K562 (cell line): ENCODE measurements around the gene LGALS14. TPM values are rescaled to one million over a fixed set of nuclear protein-coding genes. Genes with fewer than 3 reads are reported as not detected.

Experiments
- ATAC-seq: fragments of 200-7000 bp; cut with Tn5 transposase; 3 replicates; pipeline ENCODE4 v1.9.1; 2020; ENCODE audit warnings: moderate library complexity
- BruUV-seq: library from RNA; stranded (reverse); fragments of 400-500 nt; replicated peaks from 2 replicates; lab custom pipeline; 2021; lab: Mats Ljungman, UMichigan
- CTCF ChIA-PET: fragments of 300-600 bp; formaldehyde crosslinking; extraction: SDS; loops from one replicate; lab custom pipeline; 2021; ENCODE audit warnings: low intra/inter-chr PET ratio; lab: Yijun Ruan, JAX
- POLR2A ChIA-PET: fragments of 300-600, 350-650 bp; sonication (Branson Sonifier 250); formaldehyde crosslinking; extraction: SDS; loops from one replicate; lab custom pipeline; 2021; ENCODE audit warnings: antibody characterized with exemption, inconsistent platforms; lab: Yijun Ruan, JAX
- DNase-seq, 4 experiments: peaks; one replicate each; pipeline versions ENCODE4 v3.0.0 to v3.0.0-alpha.2; 2011 to 2018; ENCODE audit warnings: low spot score in 3 of 4, mixed read lengths in 3 of 4; ENCODE audit errors: extremely low read depth in 1 of 4
- FAIRE-seq: peaks from 2 replicates; lab custom pipeline; 2011; peaks lifted over from hg19 to GRCh38; lab: Jason Lieb, UNC
- H2AFZ ChIP-seq: 2 replicates; pipeline ENCODE4 v1.6.0; 2011; ENCODE audit warnings: low read depth, low read length, control low read depth, inconsistent platforms
- H3K27ac ChIP-seq: fragments of 200-600 bp; 3 replicates; pipeline ENCODE4 v1.8.0; 2011; ENCODE audit warnings: low read depth, mild to moderate bottlenecking, control low read depth, inconsistent platforms, low read length, moderate library complexity, mixed read lengths; ENCODE audit errors: extremely low read depth
- H3K27me3 ChIP-seq, 2 experiments: fragments of 300-600 bp in 1 of 2; 2 replicates in 1 of 2; 3 replicates in 1 of 2; pipeline versions ENCODE4 v1.6.0 to v1.8.0; 2011; ENCODE audit warnings: inconsistent platforms in 2 of 2, low read length in 2 of 2, mild to moderate bottlenecking in 1 of 2, mixed read lengths in 1 of 2, moderate library complexity in 1 of 2; ENCODE audit not compliant: control insufficient read depth in 2 of 2, insufficient read depth in 2 of 2
- H3K36me3 ChIP-seq: fragments of 300-600 bp; 3 replicates; pipeline ENCODE4 v1.8.0; 2011; ENCODE audit warnings: mild to moderate bottlenecking, low read length, inconsistent platforms; ENCODE audit not compliant: control insufficient read depth, insufficient read depth
- H3K4me1 ChIP-seq, 2 experiments: fragments of 200-600 bp in 1 of 2; replicated peaks in 1 of 2; 2 replicates in 1 of 2; 3 replicates in 1 of 2; pipeline versions ENCODE4 v1.5.1 to v1.8.0; 2011; ENCODE audit warnings: inconsistent platforms in 2 of 2, low read length in 2 of 2, mild to moderate bottlenecking in 1 of 2, mixed read lengths in 1 of 2, moderate library complexity in 1 of 2; ENCODE audit not compliant: control insufficient read depth in 2 of 2, insufficient read depth in 2 of 2
- H3K4me2 ChIP-seq: 2 replicates; pipeline ENCODE4 v1.6.1; 2011; ENCODE audit warnings: low read length, control low read depth, inconsistent platforms, mixed read lengths; ENCODE audit not compliant: insufficient read depth
- H3K4me3 ChIP-seq: fragments of 200-600 bp; sonication (generic), shearing (Covaris generic); 2 replicates; pipeline ENCODE4 v1.5.1; 2016; ENCODE audit warnings: control low read depth, inconsistent platforms
- H3K79me2 ChIP-seq: fragments of 200-600 bp; 3 replicates; pipeline ENCODE4 v1.8.0; 2011; ENCODE audit warnings: low read length, inconsistent platforms; ENCODE audit not compliant: control insufficient read depth, insufficient read depth
- H3K9ac ChIP-seq, 2 experiments: 2 replicates each; pipeline versions ENCODE4 v1.6.0 to v1.6.1; 2011; ENCODE audit warnings: low read depth in 2 of 2, low read length in 2 of 2, control low read depth in 1 of 2, inconsistent platforms in 1 of 2, mild to moderate bottlenecking in 1 of 2, mixed read lengths in 1 of 2; ENCODE audit not compliant: insufficient read depth in 1 of 2
- H3K9me1 ChIP-seq: one replicate; pipeline ENCODE4 v1.6.0; 2011; ENCODE audit warnings: inconsistent platforms, mild to moderate bottlenecking, low read length, moderate library complexity; ENCODE audit not compliant: control insufficient read depth, insufficient read depth
- H3K9me3 ChIP-seq: replicated peaks from 2 replicates; pipeline ENCODE4 v1.5.1; 2011; ENCODE audit warnings: low read depth, low read length, inconsistent platforms; ENCODE audit not compliant: control insufficient read depth, insufficient read depth
- H4K20me1 ChIP-seq: replicated peaks from 2 replicates; pipeline ENCODE4 v1.6.1; 2011; ENCODE audit warnings: low read length, inconsistent platforms, mixed read lengths; ENCODE audit not compliant: control insufficient read depth, insufficient read depth
- CC2D1A ChIP-seq: fragments of 450-650 bp; IDR thresholded peaks from 2 replicates; pipeline ENCODE4 v1.6.1; 2017; ENCODE audit warnings: mild to moderate bottlenecking
- GABPB2 ChIP-seq: fragments of 250-450 bp; sonication (Bioruptor Pico); conservative IDR thresholded peaks from 2 replicates; pipeline ENCODE4 v1.5.1; 2021; ENCODE audit warnings: mild to moderate bottlenecking
- MBD1 ChIP-seq: fragments of 250-450 bp; sonication (Bioruptor Pico); IDR thresholded peaks from 2 replicates; pipeline ENCODE4 v1.8.0; 2022; ENCODE audit warnings: inconsistent platforms
- ZNF253 ChIP-seq: fragments of 250-450 bp; sonication (Bioruptor Pico); conservative IDR thresholded peaks from 2 replicates; pipeline ENCODE4 v1.6.1; 2021; ENCODE audit warnings: mild to moderate bottlenecking
- ZNF778 ChIP-seq: fragments of 450-650 bp; formaldehyde crosslinking; IDR thresholded peaks from 2 replicates; pipeline ENCODE4 v1.4.0; 2020; ENCODE audit warnings: mild to moderate bottlenecking, moderate library complexity
- WGBS: fragments of 100-300 bp; shearing (Covaris generic); methylation state at CpG from one replicate; pipeline ENCODE4 v1.1.6; 2016; ENCODE audit warnings: low coverage, mixed read lengths; ENCODE audit not compliant: insufficient coverage; ENCODE audit errors: missing lambda C conversion rate; 5-methylcytosine and 5-hydroxymethylcytosine counted together
- in situ Hi-C: fragments of 300-500 bp; cut with MboI; formaldehyde crosslinking; loops from 4 replicates; pipeline ENCODE4 v1.15.0; 2018; ENCODE audit warnings: inconsistent platforms, mixed read lengths
- intact Hi-C: fragments of 100-400 bp; cut with micrococcal nuclease; formaldehyde crosslinking; loops from 2 replicates; pipeline ENCODE4 v1.14.2; 2022
- polyA plus RNA-seq, 8 experiments: library from polyadenylated mRNA; depleted of rRNA in 4 of 8; stranded (reverse) in 5 of 8; unstranded in 3 of 8; fragments of >200 nt; fragmentation: Nextera tagmentation in 2 of 8; fragmentation: Illumina TruSeq in 1 of 8; extraction: Ambion mirVana in 2 of 8; extraction: Trizol in 1 of 8; gene quantifications; 2 replicates each; pipeline versions ENCODE4 v1.2.1 to v1.2.3, GENCODE V29; 2011 to 2014; ENCODE audit warnings: inconsistent platforms in 1 of 8, missing spikeins in 1 of 8
- total RNA-seq, 7 experiments: library from RNA; depleted of rRNA in 6 of 7; stranded (reverse); fragments of >200 nt in 6 of 7; fragmentation: Illumina TruSeq in 2 of 7; extraction: Trizol in 2 of 7; gene quantifications; 2 replicates each; pipeline versions ENCODE4 v1.2.1 to v1.2.3, GENCODE V29; 2011 to 2021; ENCODE audit warnings: low replicate concordance in 1 of 7

LGALS14 gene
- total and polyA plus RNA-seq, 9 of the 15 experiments (the other 6 are each of a cell fraction or from before 2014, with no cell fraction given) = not detected

GRCh38 chr19:39681416-39681815 lies 22.9 kb upstream of the LGALS14 start (continued):
- TF ChIP-seq MBD1 (CRISPR knock-in tag) (no peak), ZNF778 (CRISPR knock-in tag) (no peak), ZNF253 (no peak)

- H3K4me3 ChIP-seq = no peak overlapping the region
- H3K79me2 ChIP-seq = no peaks in the 10 kb centered on the region
- no peaks in the 10 kb centered on the region for H3K4me1 ChIP-seq
- in situ Hi-C loops (no loop called here), intact Hi-C loops (no loop called here)
- no peak overlapping the region for H2AFZ ChIP-seq
- H3K4me2 ChIP-seq = no peak overlapping the region
- DNase-seq = no peak
- no TSS peak for BruUV-seq
- no peaks in the 10 kb centered on the region for H4K20me1 ChIP-seq
- WGBS = 2% methylated on average over 5 of the region's 5 CpGs
- CTCF ChIA-PET = no interaction called here
- TF ChIP-seq CC2D1A = no peak
- no peak for TF ChIP-seq GABPB2 (CRISPR knock-in tag)
- no peaks in the 10 kb centered on the region for H3K9me3 ChIP-seq
- FAIRE-seq = no peak
- no peaks in the 10 kb centered on the region for H3K9me1 ChIP-seq
- POLR2A ChIA-PET = no interaction called here
- no peak overlapping the region for H3K27ac ChIP-seq
- no peak for ATAC-seq
- peaks cover 6 to 27% of the 10 kb centered on the region in 2 experiments; a peak in 4 of 5 replicates for H3K27me3 ChIP-seq
- H3K36me3 ChIP-seq = no peaks in the 10 kb centered on the region
- H3K9ac ChIP-seq = no peak overlapping the region
Measured at GRCh38 chr19:39684267-39684666, 20.0 kb upstream of the LGALS14 start.
